GM21786 (cell line): ENCODE measurements around the gene SCAMP4.
"Not testable (repeated sequence)": the region's sequence is repeated elsewhere in the genome, so short reads cannot be mapped to it uniquely, and the experiment has no call there.

Experiments used
- ATAC-seq: cut with Tn5 transposase; IDR thresholded peaks from one replicate; pipeline ENCODE4 v1.9.1; 2021; ENCODE audit not compliant: unreplicated experiment

SCAMP4 gene

GRCh38 chr19:1882786-1883692 is 22.2 kb upstream of the SCAMP4 start:
- ATAC-seq: no peak

GRCh38 chr19:1883784-1884183 is 21.4 kb upstream of the SCAMP4 start:
- ATAC-seq: no peak

- ATAC-seq: no peak
These were observed 20.9 kb upstream of the SCAMP4 start for GRCh38 chr19:1884291-1884718.

GRCh38 chr19:1884719-1885334 is 20.4 kb upstream of the SCAMP4 start:
- ATAC-seq: no peak

GRCh38 chr19:1885398-1886119 is 19.6 kb upstream of the SCAMP4 start, which contains the start of gene ABHD17A:
Gene ABHD17A, minus strand, starts transcription at chr19:1885496. Its CDS starts 3,930 bp downstream, at chr19:1881566.
- peak; percentile 56 for ATAC-seq

GRCh38 chr19:1886360-1886759 is 18.8 kb upstream of the SCAMP4 start:
- not testable (repeated sequence) for ATAC-seq

- no peak for ATAC-seq
These were observed 16.8 kb upstream of the SCAMP4 start for GRCh38 chr19:1888385-1888784.

- no peak for ATAC-seq
These were observed 15.3 kb upstream of the SCAMP4 start for GRCh38 chr19:1889907-1890306.

GRCh38 chr19:1893791-1894190 is 11.4 kb upstream of the SCAMP4 start:
- ATAC-seq: no peak

GRCh38 chr19:1896508-1896907 is 8.7 kb upstream of the SCAMP4 start:
- no peak for ATAC-seq

- ATAC-seq: no peak
These were observed 3.2 kb upstream of the SCAMP4 start for GRCh38 chr19:1901940-1902404.

- no peak for ATAC-seq
These were observed 2.3 kb upstream of the SCAMP4 start for GRCh38 chr19:1902923-1903322.

- ATAC-seq: peak; percentile 6
These were observed 414 bp upstream of the SCAMP4 start for GRCh38 chr19:1904860-1905109.

- no peak for ATAC-seq
These were observed 720 bp downstream of the SCAMP4 start for GRCh38 chr19:1905863-1906375.

GRCh38 chr19:1906985-1907562 is 1.9 kb downstream of the SCAMP4 start:
- no peak for ATAC-seq

- no peak for ATAC-seq
These were observed 2.6 kb downstream of the SCAMP4 start for GRCh38 chr19:1907563-1908363.

- no peak for ATAC-seq
These were observed 3.1 kb downstream of the SCAMP4 start for GRCh38 chr19:1908364-1908678.

GRCh38 chr19:1909761-1910080 is 4.5 kb downstream of the SCAMP4 start:
- ATAC-seq: no peak

- ATAC-seq: no peak
These were observed 5.0 kb downstream of the SCAMP4 start for GRCh38 chr19:1910177-1910576.

- ATAC-seq: no peak
These were observed 5.9 kb downstream of the SCAMP4 start for GRCh38 chr19:1911098-1911497.

- ATAC-seq: no peak
These were observed 6.8 kb downstream of the SCAMP4 start for GRCh38 chr19:1911995-1912394.
